HFF-Myc (cell line): ENCODE data around the gene LRRC1.

Experiments used
- DNase-seq: peaks from one replicate; pipeline ENCODE4 v3.0.0-alpha.2; 2011; ENCODE audit warnings: low read depth; ENCODE audit errors: extremely low read depth
- H3K4me3 ChIP-seq: replicated peaks from 2 replicates; pipeline ENCODE4 v1.5.1; 2011; ENCODE audit warnings: low read depth, mild to moderate bottlenecking, control low read depth, low read length
- TF ChIP-seq, protein P1 (sequence below): IDR thresholded peaks from 2 replicates; pipeline ENCODE4 v1.5.1; 2012; ENCODE audit warnings: mild to moderate bottlenecking, low read depth, low read length, control low read depth; ENCODE audit errors: missing control alignments

LRRC1 gene

DNA sequence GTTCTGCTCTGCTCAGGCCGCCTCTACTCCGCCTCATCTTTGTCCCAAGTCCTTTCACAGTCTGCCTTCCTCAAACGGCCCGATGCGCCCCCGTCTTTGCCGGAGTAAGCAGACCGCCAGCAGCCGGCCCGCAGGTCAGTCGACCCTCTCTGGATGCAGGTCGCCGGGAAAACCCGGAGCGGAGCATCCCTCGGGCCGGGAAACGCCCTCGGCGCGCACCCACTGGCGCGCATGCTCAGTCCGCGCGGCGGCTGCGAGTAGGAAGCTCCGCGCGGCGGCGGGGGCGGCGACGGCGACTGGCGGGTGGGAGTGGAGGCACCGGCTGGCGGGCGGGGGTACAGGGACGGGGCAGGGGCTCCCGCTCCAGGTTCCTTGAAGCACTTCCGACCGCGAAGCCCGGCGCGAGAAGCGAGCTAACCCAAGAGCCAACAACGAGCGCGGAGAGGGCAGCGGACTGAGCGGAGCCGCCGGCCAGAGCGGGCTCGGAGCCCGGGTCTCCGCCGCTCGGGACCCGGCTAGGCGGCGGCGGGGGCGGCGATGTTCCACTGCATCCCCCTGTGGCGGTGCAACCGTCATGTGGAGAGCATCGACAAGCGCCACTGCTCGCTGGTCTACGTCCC, at the start of gene LRRC1:
Gene LRRC1 (plus strand): TSS at position 286 of the 620 bp plus-strand sequence. CDS start 252 bp downstream, at position 538.
- peak; percentile 58 for DNase-seq
- peak within 1 kb of the TSS; percentile 84 for H3K4me3 ChIP-seq
- TF ChIP-seq, protein P1, sequence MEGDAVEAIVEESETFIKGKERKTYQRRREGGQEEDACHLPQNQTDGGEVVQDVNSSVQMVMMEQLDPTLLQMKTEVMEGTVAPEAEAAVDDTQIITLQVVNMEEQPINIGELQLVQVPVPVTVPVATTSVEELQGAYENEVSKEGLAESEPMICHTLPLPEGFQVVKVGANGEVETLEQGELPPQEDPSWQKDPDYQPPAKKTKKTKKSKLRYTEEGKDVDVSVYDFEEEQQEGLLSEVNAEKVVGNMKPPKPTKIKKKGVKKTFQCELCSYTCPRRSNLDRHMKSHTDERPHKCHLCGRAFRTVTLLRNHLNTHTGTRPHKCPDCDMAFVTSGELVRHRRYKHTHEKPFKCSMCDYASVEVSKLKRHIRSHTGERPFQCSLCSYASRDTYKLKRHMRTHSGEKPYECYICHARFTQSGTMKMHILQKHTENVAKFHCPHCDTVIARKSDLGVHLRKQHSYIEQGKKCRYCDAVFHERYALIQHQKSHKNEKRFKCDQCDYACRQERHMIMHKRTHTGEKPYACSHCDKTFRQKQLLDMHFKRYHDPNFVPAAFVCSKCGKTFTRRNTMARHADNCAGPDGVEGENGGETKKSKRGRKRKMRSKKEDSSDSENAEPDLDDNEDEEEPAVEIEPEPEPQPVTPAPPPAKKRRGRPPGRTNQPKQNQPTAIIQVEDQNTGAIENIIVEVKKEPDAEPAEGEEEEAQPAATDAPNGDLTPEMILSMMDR, result no peak

DNA sequence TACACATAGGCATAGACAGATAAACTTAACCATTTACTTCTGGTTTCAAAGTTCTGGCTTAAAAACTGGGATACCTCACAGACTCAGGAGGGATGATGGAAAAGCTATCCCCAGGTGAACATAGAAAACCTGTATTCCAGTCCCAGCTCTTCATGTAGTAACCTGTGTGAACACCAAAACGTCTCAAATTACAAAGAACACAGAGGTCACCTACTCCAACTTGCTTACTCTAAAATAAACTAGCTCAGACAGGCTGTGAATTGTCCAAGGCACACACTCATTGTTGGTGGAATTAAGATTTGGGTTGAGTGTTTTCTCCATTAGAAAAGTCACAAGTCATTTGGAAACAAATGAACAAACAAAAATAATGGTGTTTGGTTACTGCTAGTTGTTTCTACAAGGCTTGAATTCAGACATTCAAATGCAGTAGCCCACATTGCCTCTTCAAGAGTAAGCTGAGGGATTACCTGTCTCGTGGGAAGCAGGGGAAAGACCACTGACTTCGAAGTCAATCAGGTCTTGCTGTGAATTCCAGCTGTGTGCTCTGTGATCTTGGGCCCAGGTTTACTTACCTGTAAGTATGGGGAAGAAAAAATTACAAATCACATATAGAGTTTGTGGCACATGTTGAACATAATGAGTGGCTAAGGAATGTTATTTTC, 48.2 kb upstream of the LRRC1 start:
- no peak for DNase-seq
- no peak overlapping the region for H3K4me3 ChIP-seq
- TF ChIP-seq, protein P1, result no peak

DNA sequence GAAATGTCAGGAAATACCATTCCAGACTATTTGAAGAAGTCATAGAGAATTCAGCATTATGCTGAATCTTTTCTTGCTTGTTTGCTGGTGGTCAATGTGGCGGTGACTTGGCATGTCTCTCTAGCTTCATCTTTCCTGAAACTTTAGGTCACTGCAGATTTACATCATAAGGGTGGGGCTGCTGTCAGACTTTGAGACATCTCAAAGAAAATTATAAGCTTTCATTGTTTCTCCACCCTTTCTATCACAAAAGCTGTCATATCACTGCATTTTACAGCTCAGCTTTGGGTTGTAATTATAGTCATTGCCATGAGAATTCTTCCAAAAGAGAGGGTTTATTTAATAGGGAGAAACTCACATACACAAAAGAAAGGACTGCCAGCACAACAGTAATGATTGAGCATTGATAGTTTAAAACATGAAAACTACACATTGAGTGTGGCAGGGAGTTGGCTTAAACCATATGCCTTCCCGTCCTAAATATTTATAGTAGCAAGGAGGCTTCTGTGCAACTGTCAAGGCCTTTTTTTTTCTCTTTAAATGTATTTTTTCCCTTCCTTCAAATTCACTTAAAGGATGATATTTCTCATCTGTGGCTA, 44.7 kb upstream of the LRRC1 start:
- no peak for DNase-seq
- H3K4me3 ChIP-seq, result no peak overlapping the region
- TF ChIP-seq, protein P1, result no peak

DNA sequence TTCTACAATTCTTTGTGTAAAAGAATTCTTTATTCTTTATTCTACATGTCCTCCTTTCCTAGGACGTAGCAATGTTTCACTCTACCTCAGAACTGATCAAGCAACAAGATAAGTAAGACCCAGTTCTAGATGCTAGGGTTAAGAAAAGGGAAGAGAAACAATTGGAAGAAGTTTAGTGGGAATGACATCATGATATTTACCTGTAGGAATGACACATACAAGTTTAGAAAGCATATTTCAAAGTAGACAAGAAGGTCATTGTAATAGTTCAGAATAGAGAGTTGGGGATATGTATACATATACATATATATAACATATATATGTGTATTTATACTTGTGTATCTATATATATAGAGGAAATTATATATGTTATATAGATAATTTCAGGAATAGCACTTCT, 43.4 kb upstream of the LRRC1 start:
- H3K4me3 ChIP-seq, result no peak overlapping the region
- no peak for DNase-seq
- TF ChIP-seq, protein P1, result no peak

DNA sequence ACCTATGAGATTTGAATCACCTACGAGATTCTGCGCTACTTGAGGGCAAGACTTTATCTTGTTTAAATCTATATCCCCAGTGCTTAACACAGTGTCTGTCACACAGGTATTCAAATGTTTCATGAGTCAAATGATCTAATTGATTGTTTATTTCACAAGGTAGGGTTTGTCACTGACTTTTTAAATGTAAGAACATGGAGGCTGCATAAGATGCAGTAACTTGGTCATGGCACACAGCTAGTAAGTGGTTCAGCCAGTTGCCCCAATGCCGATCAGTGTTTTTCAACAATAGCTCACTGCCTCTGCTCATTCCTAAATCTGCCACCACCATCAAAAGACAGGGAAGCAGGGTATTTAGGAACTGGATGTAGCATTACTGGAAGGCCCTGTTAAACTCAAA, 42.4 kb upstream of the LRRC1 start:
- TF ChIP-seq, protein P1, result no peak
- no peak for DNase-seq
- no peak overlapping the region for H3K4me3 ChIP-seq

DNA sequence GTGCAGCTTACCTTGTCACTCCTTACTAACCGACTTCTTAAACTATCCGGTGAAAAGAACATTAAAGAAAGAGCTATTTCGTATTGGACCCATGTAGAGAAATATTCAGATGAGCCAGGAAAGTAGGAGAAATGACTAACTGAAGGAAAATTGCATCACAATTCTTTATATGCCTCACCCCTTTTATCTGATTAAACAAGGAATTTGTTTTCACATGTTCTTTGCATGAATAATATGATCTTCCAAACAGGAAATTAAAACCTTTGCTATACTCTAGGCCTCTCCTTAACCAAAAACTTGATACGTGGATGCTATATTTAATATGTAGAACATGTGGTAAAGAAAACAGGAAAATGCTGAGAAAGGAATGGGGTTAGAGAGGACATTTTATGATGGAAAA, 41.9 kb upstream of the LRRC1 start:
- TF ChIP-seq, protein P1, result no peak
- no peak for DNase-seq

More for the DNA sequence above, 41.9 kb upstream of the LRRC1 start:
- no peak overlapping the region for H3K4me3 ChIP-seq
